WTC11 (cell line): ENCODE measurements around the gene GREB1. TPM values are rescaled to one million over a fixed set of nuclear protein-coding genes. Genes with fewer than 3 reads are reported as not detected.

Experiments used
- ATAC-seq: fragments of 200-7000 bp; cut with Tn5 transposase; 2 replicates; pipeline ENCODE4 v1.10.0; 2021; ENCODE audit warnings: mild to moderate bottlenecking, moderate library complexity
- CTCF ChIA-PET: fragments of 300-600 bp; sonication (Branson Sonifier 250); formaldehyde crosslinking; loops from one replicate; lab custom pipeline; 2021; ENCODE audit warnings: antibody characterized with exemption; lab: Charles Lee
- POLR2A ChIA-PET: fragments of 350-600 bp; sonication (Branson Sonifier 250); formaldehyde crosslinking; loops from one replicate; lab custom pipeline; 2021; ENCODE audit warnings: antibody characterized with exemption; lab: Charles Lee
- DNase-seq: peaks from one replicate; pipeline ENCODE4 v3.0.0; 2021; ENCODE audit warnings: low spot score
- H3K27ac Mint-ChIP-seq: 2 replicates; pipeline ENCODE4 v1.8.0; 2021; ENCODE audit warnings: mixed read lengths
- H3K27me3 Mint-ChIP-seq: 2 replicates; pipeline ENCODE4 v1.8.0; 2021; ENCODE audit warnings: low read depth, mild to moderate bottlenecking, moderate library complexity, mixed read lengths
- H3K36me3 Mint-ChIP-seq: 2 replicates; pipeline ENCODE4 v1.8.0; 2021; ENCODE audit warnings: mixed read lengths
- H3K4me1 Mint-ChIP-seq: 2 replicates; pipeline ENCODE4 v1.8.0; 2022; ENCODE audit warnings: mixed read lengths
- H3K4me3 Mint-ChIP-seq: 2 replicates; pipeline ENCODE4 v1.8.0; 2021; ENCODE audit warnings: mild to moderate bottlenecking, moderate library complexity, mixed read lengths
- H3K9me3 Mint-ChIP-seq: 2 replicates; pipeline ENCODE4 v1.8.0; 2021; ENCODE audit warnings: mixed read lengths
- CREB1 ChIP-seq: sonication (generic); formaldehyde crosslinking; IDR thresholded peaks from 2 replicates; pipeline ENCODE4 v1.8.0; 2023; ENCODE audit warnings: mild to moderate bottlenecking, missing genetic modification reagents
- GABPB1 ChIP-seq: sonication (generic); formaldehyde crosslinking; IDR thresholded peaks from 2 replicates; pipeline ENCODE4 v1.8.1; 2023; ENCODE audit warnings: mild to moderate bottlenecking, missing genetic modification reagents
- GRHL2 ChIP-seq: fragments of 250-450 bp; sonication (Bioruptor Pico); IDR thresholded peaks from 2 replicates; pipeline ENCODE4 v1.8.0; 2022; ENCODE audit warnings: mild to moderate bottlenecking, moderate library complexity; ENCODE audit not compliant: insufficient replicate concordance, severe bottlenecking
- HMGA2 ChIP-seq: fragments of 250-450 bp; sonication (Bioruptor Pico); IDR thresholded peaks from 2 replicates; pipeline ENCODE4 v1.4.0; 2021; ENCODE audit warnings: mild to moderate bottlenecking, moderate library complexity
- IRF2 ChIP-seq: sonication (generic); formaldehyde crosslinking; IDR thresholded peaks from 2 replicates; pipeline ENCODE4 v1.8.0; 2022; ENCODE audit warnings: low read depth, missing genetic modification reagents, borderline replicate concordance
- MLX ChIP-seq: sonication (generic); formaldehyde crosslinking; IDR thresholded peaks from 2 replicates; pipeline ENCODE4 v1.8.1; 2023; ENCODE audit warnings: mild to moderate bottlenecking, missing genetic modification reagents, moderate library complexity
- OVOL2 ChIP-seq: fragments of 250-450 bp; sonication (Bioruptor Pico); IDR thresholded peaks from 2 replicates; pipeline ENCODE4 v1.9.0; 2021; ENCODE audit warnings: mild to moderate bottlenecking, borderline replicate concordance
- SMAD3 ChIP-seq: sonication (generic); formaldehyde crosslinking; IDR thresholded peaks from 2 replicates; pipeline ENCODE4 v1.8.0; 2022; ENCODE audit warnings: missing genetic modification reagents, mild to moderate bottlenecking, borderline replicate concordance
- TEAD1 ChIP-seq: sonication (generic); formaldehyde crosslinking; IDR thresholded peaks from 2 replicates; pipeline ENCODE4 v1.8.0; 2022; ENCODE audit warnings: mild to moderate bottlenecking, missing genetic modification reagents
- TEAD4 ChIP-seq: sonication (generic); formaldehyde crosslinking; IDR thresholded peaks from 2 replicates; pipeline ENCODE4 v1.8.0; 2022; ENCODE audit warnings: mild to moderate bottlenecking, missing genetic modification reagents
- USF1 ChIP-seq: sonication (generic); formaldehyde crosslinking; IDR thresholded peaks from 2 replicates; pipeline ENCODE4 v1.8.0; 2022; ENCODE audit warnings: mild to moderate bottlenecking, missing genetic modification reagents
- ZNF121 ChIP-seq: sonication (generic); formaldehyde crosslinking; IDR thresholded peaks from 2 replicates; pipeline ENCODE4 v1.8.0; 2023; ENCODE audit warnings: missing genetic modification reagents
- ZNF232 ChIP-seq: sonication (generic); formaldehyde crosslinking; IDR thresholded peaks from 2 replicates; pipeline ENCODE4 v1.8.0; 2022; ENCODE audit warnings: mild to moderate bottlenecking, missing genetic modification reagents
- total RNA-seq: library from RNA; stranded (reverse); gene quantifications from 3 replicates; pipeline ENCODE4 v1.2.3, GENCODE V29; 2021
- TF ChIP-seq, protein P1 (sequence below): fragments of 200-600 bp; IDR thresholded peaks from 2 replicates; pipeline ENCODE4 v1.8.0; 2022; ENCODE audit warnings: antibody characterized with exemption
- TF ChIP-seq, protein P2 (sequence below): sonication (generic); formaldehyde crosslinking; IDR thresholded peaks from 2 replicates; pipeline ENCODE4 v1.8.1; 2022; ENCODE audit warnings: low read depth, mild to moderate bottlenecking, moderate library complexity, missing genetic modification reagents, borderline replicate concordance
- TF ChIP-seq, protein P3 (sequence below): sonication (generic); formaldehyde crosslinking; IDR thresholded peaks from 2 replicates; pipeline ENCODE4 v1.8.0; 2022; ENCODE audit warnings: mild to moderate bottlenecking, missing genetic modification reagents

Gene GREB1
- total RNA-seq, 1 experiment from 2014 or later = 35.7 TPM

DNA sequence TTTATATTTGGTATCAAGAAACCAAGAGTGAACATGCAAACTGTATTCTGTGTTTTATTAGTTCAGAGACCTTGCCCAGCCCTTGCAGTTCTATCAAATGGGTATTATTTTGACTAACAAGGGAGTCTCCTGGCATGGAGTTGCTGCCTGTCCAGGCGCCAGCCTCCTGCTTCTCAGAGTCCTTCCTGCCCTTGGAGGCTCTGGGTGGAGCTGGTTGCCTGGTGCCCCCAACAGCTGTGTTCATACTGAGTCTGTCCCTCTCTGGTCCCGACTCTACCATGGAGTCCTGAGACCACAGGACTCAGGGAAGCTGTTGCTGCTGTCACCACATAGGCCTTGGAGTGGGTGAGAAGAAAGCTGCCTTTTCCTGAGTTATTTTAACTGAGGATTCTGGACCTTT is 26.3 kb upstream of the GREB1 start (continued):
- TF ChIP-seq, protein P1, sequence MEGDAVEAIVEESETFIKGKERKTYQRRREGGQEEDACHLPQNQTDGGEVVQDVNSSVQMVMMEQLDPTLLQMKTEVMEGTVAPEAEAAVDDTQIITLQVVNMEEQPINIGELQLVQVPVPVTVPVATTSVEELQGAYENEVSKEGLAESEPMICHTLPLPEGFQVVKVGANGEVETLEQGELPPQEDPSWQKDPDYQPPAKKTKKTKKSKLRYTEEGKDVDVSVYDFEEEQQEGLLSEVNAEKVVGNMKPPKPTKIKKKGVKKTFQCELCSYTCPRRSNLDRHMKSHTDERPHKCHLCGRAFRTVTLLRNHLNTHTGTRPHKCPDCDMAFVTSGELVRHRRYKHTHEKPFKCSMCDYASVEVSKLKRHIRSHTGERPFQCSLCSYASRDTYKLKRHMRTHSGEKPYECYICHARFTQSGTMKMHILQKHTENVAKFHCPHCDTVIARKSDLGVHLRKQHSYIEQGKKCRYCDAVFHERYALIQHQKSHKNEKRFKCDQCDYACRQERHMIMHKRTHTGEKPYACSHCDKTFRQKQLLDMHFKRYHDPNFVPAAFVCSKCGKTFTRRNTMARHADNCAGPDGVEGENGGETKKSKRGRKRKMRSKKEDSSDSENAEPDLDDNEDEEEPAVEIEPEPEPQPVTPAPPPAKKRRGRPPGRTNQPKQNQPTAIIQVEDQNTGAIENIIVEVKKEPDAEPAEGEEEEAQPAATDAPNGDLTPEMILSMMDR = no peak
- TF ChIP-seq HMGA2 = no peak
- TF ChIP-seq, protein P2, sequence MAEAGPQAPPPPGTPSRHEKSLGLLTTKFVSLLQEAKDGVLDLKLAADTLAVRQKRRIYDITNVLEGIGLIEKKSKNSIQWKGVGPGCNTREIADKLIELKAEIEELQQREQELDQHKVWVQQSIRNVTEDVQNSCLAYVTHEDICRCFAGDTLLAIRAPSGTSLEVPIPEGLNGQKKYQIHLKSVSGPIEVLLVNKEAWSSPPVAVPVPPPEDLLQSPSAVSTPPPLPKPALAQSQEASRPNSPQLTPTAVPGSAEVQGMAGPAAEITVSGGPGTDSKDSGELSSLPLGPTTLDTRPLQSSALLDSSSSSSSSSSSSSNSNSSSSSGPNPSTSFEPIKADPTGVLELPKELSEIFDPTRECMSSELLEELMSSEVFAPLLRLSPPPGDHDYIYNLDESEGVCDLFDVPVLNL (CRISPR knock-in tag) = no peak
- TF ChIP-seq CREB1 (CRISPR knock-in tag) = no peak
- no peak for TF ChIP-seq TEAD4 (CRISPR knock-in tag)
- TF ChIP-seq IRF2 (CRISPR knock-in tag) = no peak
- TF ChIP-seq SMAD3 (CRISPR knock-in tag) = no peak
- TF ChIP-seq, protein P3, sequence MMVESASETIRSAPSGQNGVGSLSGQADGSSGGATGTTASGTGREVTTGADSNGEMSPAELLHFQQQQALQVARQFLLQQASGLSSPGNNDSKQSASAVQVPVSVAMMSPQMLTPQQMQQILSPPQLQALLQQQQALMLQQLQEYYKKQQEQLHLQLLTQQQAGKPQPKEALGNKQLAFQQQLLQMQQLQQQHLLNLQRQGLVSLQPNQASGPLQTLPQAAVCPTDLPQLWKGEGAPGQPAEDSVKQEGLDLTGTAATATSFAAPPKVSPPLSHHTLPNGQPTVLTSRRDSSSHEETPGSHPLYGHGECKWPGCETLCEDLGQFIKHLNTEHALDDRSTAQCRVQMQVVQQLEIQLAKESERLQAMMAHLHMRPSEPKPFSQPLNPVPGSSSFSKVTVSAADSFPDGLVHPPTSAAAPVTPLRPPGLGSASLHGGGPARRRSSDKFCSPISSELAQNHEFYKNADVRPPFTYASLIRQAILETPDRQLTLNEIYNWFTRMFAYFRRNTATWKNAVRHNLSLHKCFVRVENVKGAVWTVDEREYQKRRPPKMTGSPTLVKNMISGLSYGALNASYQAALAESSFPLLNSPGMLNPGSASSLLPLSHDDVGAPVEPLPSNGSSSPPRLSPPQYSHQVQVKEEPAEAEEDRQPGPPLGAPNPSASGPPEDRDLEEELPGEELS = no peak

GRCh38 chr2:11508279-11508678 is 25.6 kb upstream of the GREB1 start:
- no peak overlapping the region for H3K4me3 Mint-ChIP-seq
- CTCF ChIA-PET = no interaction called here
- H3K27me3 Mint-ChIP-seq = no peaks in the 10 kb centered on the region
- TF ChIP-seq USF1 (CRISPR knock-in tag) = no peak
- TF ChIP-seq ZNF232 (CRISPR knock-in tag) = no peak
- TF ChIP-seq OVOL2 = no peak
- TF ChIP-seq GABPB1 = no peak
- TF ChIP-seq MLX (CRISPR knock-in tag) = no peak
- TF ChIP-seq ZNF121 = no peak
- TF ChIP-seq, protein P3 = no peak
- TF ChIP-seq, protein P2 (CRISPR knock-in tag) = no peak
- no peak for TF ChIP-seq SMAD3 (CRISPR knock-in tag)
- no peak for TF ChIP-seq GRHL2 (CRISPR knock-in tag)
- no peak for TF ChIP-seq TEAD1 (CRISPR knock-in tag)
- H3K4me1 Mint-ChIP-seq = peaks cover 21% of the 10 kb centered on the region
- H3K9me3 Mint-ChIP-seq = peaks cover 6% of the 10 kb centered on the region
- no peak for DNase-seq
- ATAC-seq = no peak
- H3K27ac Mint-ChIP-seq = peak overlapping the region; percentile 49
- H3K36me3 Mint-ChIP-seq = peaks cover 9% of the 10 kb centered on the region
- POLR2A ChIA-PET = no interaction called here
